GM19438 (cell line): Measurements from ENCODE around the gene OGN.

Source experiments
- ATAC-seq: cut with Tn5 transposase; IDR thresholded peaks from one replicate; pipeline ENCODE4 v1.9.1; 2021; ENCODE audit warnings: low read depth; ENCODE audit not compliant: unreplicated experiment

Gene OGN

DNA sequence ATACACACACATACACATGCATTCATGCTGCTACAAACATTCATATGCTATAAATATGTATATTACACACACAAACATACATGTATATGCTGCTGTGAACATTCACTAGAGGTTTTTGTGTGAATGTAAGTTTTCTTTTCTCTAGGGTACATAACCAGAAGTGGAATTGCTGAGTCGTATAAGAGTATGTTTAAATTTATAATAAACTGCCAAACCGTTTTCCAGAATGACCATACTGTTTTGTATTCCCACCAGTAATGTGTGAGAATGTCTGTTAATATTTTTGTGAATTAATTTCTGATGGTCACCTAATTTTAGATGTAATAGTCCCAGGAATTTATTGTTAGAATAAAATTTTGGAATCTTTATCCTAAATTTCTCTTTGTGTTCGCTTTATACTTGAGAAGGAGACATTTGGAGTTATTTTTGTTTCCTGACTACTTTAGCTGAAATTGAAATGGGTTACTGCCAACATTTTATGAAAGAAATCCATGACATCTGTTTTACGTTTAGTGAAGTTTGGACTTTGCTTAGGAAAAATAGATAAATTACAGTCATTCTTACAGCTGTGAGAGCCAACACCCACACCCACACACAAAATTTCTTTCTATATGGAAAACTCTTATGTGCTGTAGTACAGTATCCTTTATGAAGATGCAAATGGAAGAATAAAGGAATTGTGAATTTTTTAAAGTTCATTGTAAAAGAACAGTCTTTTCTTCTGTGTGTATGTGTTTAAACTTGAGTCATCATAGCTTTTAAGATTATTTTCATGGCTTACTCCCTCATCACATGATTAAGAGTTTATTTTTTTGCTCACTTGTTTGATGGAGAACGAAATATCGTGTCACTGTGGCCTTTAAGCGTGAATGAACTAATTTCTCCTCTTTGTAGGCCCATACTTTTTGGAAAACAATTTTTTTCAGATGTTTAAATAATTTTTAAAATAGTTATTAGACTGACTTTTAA, 54.3 kb downstream of the OGN start:
- ATAC-seq, result no peak

DNA sequence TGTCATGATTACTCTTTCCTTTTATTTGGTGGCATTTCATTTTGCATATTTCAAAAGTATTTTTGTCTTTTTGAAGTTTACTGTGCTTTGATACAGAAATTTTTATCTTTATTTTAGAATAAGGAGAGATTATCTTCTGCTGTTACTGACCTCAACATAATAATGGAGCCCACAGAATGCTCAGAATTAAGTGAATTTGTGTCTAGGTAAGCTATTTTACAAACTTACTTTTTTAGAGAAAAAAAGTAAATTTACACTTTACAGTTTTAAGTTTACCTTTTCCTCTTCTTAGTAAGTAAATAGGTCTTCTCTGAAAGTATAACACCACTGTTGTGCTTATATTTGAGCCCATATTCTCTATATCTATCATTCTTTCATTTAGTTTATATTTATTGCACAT, 58.8 kb downstream of the OGN start:
- ATAC-seq, result no peak

DNA sequence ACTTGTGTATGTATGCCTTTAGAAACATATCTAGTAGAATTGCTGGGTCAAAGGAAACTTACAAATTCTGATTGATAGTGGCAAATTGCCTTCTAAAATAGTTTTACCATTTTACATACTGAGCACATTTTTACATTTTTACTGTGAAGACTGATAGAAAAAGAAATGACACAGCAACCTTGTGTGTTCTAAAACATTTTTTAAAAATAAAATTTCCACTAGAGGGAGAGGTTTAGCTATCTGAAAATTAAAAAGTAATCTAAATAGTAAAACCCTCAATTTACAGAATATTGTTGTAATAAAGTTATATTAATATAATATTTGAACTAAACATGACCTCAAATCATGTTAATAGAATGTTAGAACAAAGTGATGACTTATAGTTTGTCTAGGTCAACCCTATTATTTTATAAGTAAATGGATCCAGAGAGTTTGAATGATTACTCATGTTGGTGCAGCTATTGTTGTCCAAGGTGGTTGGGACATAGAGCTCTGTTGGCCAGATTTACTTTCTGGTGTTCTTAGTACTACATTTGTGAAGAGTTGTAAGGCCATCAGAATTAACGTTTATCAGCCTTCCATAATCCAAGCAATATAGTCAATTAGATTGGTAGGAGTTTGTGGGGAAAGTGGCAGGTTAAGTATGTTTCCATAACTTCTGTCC, 61.4 kb downstream of the OGN start:
- ATAC-seq, result no peak

DNA sequence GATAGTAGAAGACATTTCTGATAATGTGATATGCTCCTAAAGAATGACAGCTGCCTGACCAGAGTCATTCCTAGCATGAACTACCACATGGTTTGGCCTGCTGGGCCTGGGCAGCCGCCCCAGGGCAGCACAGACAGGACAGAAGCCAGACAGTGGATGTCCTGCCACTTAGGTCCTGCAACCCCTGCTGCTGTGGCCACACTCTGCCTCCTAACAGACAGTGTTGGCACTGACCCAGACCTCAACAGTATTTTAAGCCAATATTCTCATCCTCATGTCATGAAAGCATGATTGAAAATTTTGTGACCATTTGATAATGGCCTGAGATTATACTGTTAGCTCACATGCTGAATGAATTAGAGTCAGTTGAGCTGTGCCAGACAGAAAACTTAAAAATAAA, 62.8 kb downstream of the OGN start:
- no peak for ATAC-seq

DNA sequence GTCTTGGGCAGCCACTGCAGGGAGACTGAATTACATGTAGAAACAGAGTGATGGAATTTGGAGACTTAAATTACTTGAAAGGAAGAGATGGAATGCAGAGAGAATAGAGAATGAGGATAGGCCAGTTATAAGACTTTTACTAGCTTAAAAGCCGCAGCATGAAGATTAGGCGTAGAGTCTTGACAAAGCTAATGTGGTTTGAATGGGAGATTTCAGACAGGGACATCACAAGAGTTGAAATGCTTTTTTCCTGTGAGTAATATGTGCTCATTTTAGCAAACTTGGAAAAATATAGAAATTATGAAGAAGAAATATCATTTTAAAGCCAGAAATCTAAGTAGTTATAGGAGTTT, 71.1 kb downstream of the OGN start:
- ATAC-seq, result no peak
